ENCODE data around the gene FRY. TPM values are rescaled to one million over a fixed set of nuclear protein-coding genes. Genes with fewer than 3 reads are reported as not detected.

Gene FRY
- total and polyA plus RNA-seq, 2 donors (not counting 1 experiment from before 2014, with no cell fraction given) = 2.3 to 6.3 TPM

DNA sequence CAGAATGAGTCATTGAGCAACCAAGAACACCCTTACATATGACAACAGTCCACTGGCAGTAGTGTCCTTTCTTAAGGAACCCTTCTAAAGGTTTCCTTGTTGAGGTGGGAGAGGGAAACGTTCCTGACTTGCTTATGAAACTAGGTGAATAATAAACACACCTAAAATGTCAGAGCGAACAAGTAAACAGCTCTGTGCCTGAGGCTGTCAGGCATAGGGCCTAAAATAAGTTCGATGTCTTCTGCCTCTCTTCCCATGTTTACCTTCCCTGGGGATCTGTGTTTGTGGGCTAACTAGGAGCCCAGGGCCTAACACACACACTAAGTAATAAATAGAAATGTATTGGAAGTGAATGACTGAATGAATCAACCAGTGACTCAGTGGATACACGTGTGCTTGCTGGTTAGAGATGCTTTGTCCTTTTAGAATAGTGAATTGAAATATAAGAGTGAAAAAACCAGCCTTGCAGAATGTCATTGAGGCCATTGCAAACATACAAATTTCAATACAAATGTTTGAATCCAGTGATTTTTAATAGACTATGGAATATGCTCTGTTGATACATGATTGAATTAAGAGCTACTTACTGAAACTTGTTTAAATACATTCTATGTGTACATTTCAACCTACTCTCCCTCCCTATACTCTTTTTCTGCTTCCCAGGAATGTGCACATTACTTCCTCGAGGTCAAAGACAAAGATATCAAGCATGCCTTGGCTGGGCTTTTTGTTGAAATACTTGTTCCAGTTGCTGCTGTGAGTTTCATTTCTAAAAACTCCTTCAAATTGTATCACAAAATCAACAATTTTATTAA, 102.9 kb downstream of the FRY start:
- intact Hi-C loops (cut with micrococcal nuclease) = no loop called here
- Mint-ChIP-seq H3K4me3 (no peak overlapping the region), H3K27me3 (no peaks in the 10 kb centered on the region), H3K4me1 (no peaks in the 10 kb centered on the region), H3K27ac (no peak overlapping the region), H3K9me3 (ENCODE audit: insufficient read depth) (no peaks in the 10 kb centered on the region)
- no peak for TF ChIP-seq EZH2 (IDR thresholded peaks at IDR 0.05; ENCODE audit: borderline replicate concordance, insufficient read depth, low read depth, low read length, poor library complexity, severe bottlenecking)
- TF ChIP-seq, protein P1, sequence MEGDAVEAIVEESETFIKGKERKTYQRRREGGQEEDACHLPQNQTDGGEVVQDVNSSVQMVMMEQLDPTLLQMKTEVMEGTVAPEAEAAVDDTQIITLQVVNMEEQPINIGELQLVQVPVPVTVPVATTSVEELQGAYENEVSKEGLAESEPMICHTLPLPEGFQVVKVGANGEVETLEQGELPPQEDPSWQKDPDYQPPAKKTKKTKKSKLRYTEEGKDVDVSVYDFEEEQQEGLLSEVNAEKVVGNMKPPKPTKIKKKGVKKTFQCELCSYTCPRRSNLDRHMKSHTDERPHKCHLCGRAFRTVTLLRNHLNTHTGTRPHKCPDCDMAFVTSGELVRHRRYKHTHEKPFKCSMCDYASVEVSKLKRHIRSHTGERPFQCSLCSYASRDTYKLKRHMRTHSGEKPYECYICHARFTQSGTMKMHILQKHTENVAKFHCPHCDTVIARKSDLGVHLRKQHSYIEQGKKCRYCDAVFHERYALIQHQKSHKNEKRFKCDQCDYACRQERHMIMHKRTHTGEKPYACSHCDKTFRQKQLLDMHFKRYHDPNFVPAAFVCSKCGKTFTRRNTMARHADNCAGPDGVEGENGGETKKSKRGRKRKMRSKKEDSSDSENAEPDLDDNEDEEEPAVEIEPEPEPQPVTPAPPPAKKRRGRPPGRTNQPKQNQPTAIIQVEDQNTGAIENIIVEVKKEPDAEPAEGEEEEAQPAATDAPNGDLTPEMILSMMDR (IDR thresholded peaks at IDR 0.05) = no peak
- H3K36me3 ChIP-seq (replicated peaks in 1 of 2; ENCODE audit: control extremely low read depth in 1 of 2, control insufficient read depth in 1 of 2, extremely low read depth in 1 of 2, insufficient read depth in 2 of 2, low read length in 1 of 2) = no peaks in the 10 kb centered on the region
- H3K27me3 ChIP-seq (replicated peaks in 1 of 4; ENCODE audit: control extremely low read depth in 1 of 4, control insufficient read depth in 3 of 4, insufficient read depth in 4 of 4, low read length in 3 of 4) = no peaks in the 10 kb centered on the region
- no peaks in the 10 kb centered on the region for H3K79me2 ChIP-seq (ENCODE audit: control insufficient read depth, insufficient read depth, low read length)
- no peak overlapping the region for H2AFZ ChIP-seq (ENCODE audit: insufficient read depth, low read depth, low read length, poor library complexity, severe bottlenecking)
- ChIA-PET POLR2A (no interaction called here), CTCF (no interaction called here)
- ATAC-seq (ENCODE audit: low read depth) (no peak), DNase-seq (no peak)
- no peak overlapping the region for H3K4me3 ChIP-seq (ENCODE audit: control extremely low read depth in 1 of 5, extremely low read depth in 1 of 5, insufficient read depth in 1 of 5, low read depth in 2 of 5, low read length in 4 of 5)
- no CpG with 5 or more reads among the region's 5 CpGs for WGBS (ENCODE audit: insufficient coverage)
- H4K20me1 ChIP-seq (ENCODE audit: control insufficient read depth, insufficient read depth, low read length, poor library complexity, severe bottlenecking) = no peaks in the 10 kb centered on the region
- no peak overlapping the region for H3K27ac ChIP-seq (ENCODE audit: low read length in 2 of 2)
- no peak overlapping the region for H3K4me2 ChIP-seq (replicated peaks; ENCODE audit: low read depth, low read length, poor library complexity, severe bottlenecking)
- H3K4me1 ChIP-seq (ENCODE audit: control insufficient read depth in 2 of 2, insufficient read depth in 2 of 2, low read length in 2 of 2) = no peaks in the 10 kb centered on the region
- H3K9me3 ChIP-seq (ENCODE audit: control extremely low read depth in 1 of 3, control insufficient read depth in 2 of 3, insufficient read depth in 1 of 3, low read length in 2 of 3) = no peaks in the 10 kb centered on the region
- H3K9ac ChIP-seq (ENCODE audit: low read length) = no peak overlapping the region

DNA sequence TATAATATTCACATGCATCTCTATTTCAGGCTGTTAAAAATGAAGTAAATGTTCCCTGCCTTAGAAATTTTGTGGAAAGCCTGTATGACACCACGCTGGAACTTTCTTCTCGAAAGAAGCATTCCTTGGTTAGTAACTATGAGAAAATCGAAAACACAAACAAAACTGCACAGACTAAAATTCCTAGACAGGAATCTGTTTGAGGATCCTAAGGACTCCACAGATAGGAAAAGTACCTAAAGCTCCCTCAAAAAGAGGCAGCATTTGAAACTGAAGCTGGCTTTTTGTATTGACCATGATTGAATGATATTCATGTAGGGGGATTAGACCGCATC, 103.4 kb downstream of the FRY start:
- ATAC-seq (ENCODE audit: low read depth) = no peak
- Histone ChIP-seq H3K27ac (ENCODE audit: low read length in 2 of 2) (no peak overlapping the region), H2AFZ (ENCODE audit: insufficient read depth, low read depth, low read length, poor library complexity, severe bottlenecking) (no peak overlapping the region), H3K9me3 (ENCODE audit: control extremely low read depth in 1 of 3, control insufficient read depth in 2 of 3, insufficient read depth in 1 of 3, low read length in 2 of 3) (no peaks in the 10 kb centered on the region), H3K4me2 (replicated peaks; ENCODE audit: low read depth, low read length, poor library complexity, severe bottlenecking) (no peak overlapping the region), H3K9ac (ENCODE audit: low read length) (no peak overlapping the region), H4K20me1 (ENCODE audit: control insufficient read depth, insufficient read depth, low read length, poor library complexity, severe bottlenecking) (no peaks in the 10 kb centered on the region), H3K4me1 (ENCODE audit: control insufficient read depth in 2 of 2, insufficient read depth in 2 of 2, low read length in 2 of 2) (no peaks in the 10 kb centered on the region), H3K79me2 (ENCODE audit: control insufficient read depth, insufficient read depth, low read length) (no peaks in the 10 kb centered on the region), H3K36me3 (replicated peaks in 1 of 2; ENCODE audit: control extremely low read depth in 1 of 2, control insufficient read depth in 1 of 2, extremely low read depth in 1 of 2, insufficient read depth in 2 of 2, low read length in 1 of 2) (no peaks in the 10 kb centered on the region), H3K4me3 (ENCODE audit: control extremely low read depth in 1 of 5, extremely low read depth in 1 of 5, insufficient read depth in 1 of 5, low read depth in 2 of 5, low read length in 4 of 5) (no peak overlapping the region), H3K27me3 (replicated peaks in 1 of 4; ENCODE audit: control extremely low read depth in 1 of 4, control insufficient read depth in 3 of 4, insufficient read depth in 4 of 4, low read length in 3 of 4) (no peaks in the 10 kb centered on the region)
- DNase-seq = no peak
- Mint-ChIP-seq H3K27ac (no peak overlapping the region), H3K27me3 (no peaks in the 10 kb centered on the region), H3K9me3 (ENCODE audit: insufficient read depth) (no peaks in the 10 kb centered on the region), H3K4me3 (no peak overlapping the region), H3K4me1 (no peaks in the 10 kb centered on the region)
- POLR2A ChIA-PET = no interaction called here
- intact Hi-C loops (cut with micrococcal nuclease) = no loop called here
- no peak for TF ChIP-seq EZH2 (IDR thresholded peaks at IDR 0.05; ENCODE audit: borderline replicate concordance, insufficient read depth, low read depth, low read length, poor library complexity, severe bottlenecking)
- TF ChIP-seq, protein P1 (IDR thresholded peaks at IDR 0.05) = no peak
- CTCF ChIA-PET = no interaction called here
- WGBS (ENCODE audit: insufficient coverage) = no CpG with 5 or more reads among the region's 4 CpGs

Data from B cell (primary cell).